Measurements from ENCODE around the gene ADAMTSL1. TPM values are rescaled to one million over a fixed set of nuclear protein-coding genes. Genes with fewer than 3 reads are reported as not detected.

The ADAMTSL1 gene
- total RNA-seq, 1 experiment from 2014 or later, result not detected

- H3K4me1 Mint-ChIP-seq (ENCODE audit: low read depth, unreplicated experiment), result no peaks in the 10 kb centered on the region
- peaks cover 33% of the 10 kb centered on the region for H3K27me3 Mint-ChIP-seq (ENCODE audit: unreplicated experiment)
- no peaks in the 10 kb centered on the region for H3K36me3 Mint-ChIP-seq (ENCODE audit: insufficient read depth, unreplicated experiment)
- H3K4me3 Mint-ChIP-seq (ENCODE audit: low read depth, unreplicated experiment), result no peak overlapping the region
- no TSS peak for BruUV-seq (replicated peaks)
- peaks cover 2% of the 10 kb centered on the region for H3K9me3 Mint-ChIP-seq (ENCODE audit: low read depth, unreplicated experiment)
- TF ChIP-seq, protein P1, sequence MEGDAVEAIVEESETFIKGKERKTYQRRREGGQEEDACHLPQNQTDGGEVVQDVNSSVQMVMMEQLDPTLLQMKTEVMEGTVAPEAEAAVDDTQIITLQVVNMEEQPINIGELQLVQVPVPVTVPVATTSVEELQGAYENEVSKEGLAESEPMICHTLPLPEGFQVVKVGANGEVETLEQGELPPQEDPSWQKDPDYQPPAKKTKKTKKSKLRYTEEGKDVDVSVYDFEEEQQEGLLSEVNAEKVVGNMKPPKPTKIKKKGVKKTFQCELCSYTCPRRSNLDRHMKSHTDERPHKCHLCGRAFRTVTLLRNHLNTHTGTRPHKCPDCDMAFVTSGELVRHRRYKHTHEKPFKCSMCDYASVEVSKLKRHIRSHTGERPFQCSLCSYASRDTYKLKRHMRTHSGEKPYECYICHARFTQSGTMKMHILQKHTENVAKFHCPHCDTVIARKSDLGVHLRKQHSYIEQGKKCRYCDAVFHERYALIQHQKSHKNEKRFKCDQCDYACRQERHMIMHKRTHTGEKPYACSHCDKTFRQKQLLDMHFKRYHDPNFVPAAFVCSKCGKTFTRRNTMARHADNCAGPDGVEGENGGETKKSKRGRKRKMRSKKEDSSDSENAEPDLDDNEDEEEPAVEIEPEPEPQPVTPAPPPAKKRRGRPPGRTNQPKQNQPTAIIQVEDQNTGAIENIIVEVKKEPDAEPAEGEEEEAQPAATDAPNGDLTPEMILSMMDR (IDR thresholded peaks at IDR 0.05; ENCODE audit: unreplicated experiment), result no peak
- no peak overlapping the region for H3K27ac Mint-ChIP-seq (ENCODE audit: unreplicated experiment)
- CTCF ChIA-PET, result no interaction called here
- intact Hi-C loops (cut with micrococcal nuclease; ENCODE audit: unreplicated experiment), result no loop called here
- no peak for DNase-seq
These were observed 422.1 kb downstream of the ADAMTSL1 start for GRCh38 chr9:18896004-18896403.

GRCh38 chr9:18896531-18897179 lies 422.7 kb downstream of the ADAMTSL1 start:
- Mint-ChIP-seq H3K27me3 (ENCODE audit: unreplicated experiment) (peaks cover 33% of the 10 kb centered on the region), H3K4me1 (ENCODE audit: low read depth, unreplicated experiment) (no peaks in the 10 kb centered on the region)
- CTCF ChIA-PET, result no interaction called here

GRCh38 chr9:18903450-18903849 lies 429.5 kb downstream of the ADAMTSL1 start:
- no TSS peak for BruUV-seq (replicated peaks)
- no peak for DNase-seq
- no peaks in the 10 kb centered on the region for H3K36me3 Mint-ChIP-seq (ENCODE audit: insufficient read depth, unreplicated experiment)
- H3K27ac Mint-ChIP-seq (ENCODE audit: unreplicated experiment), result no peak overlapping the region
- H3K4me3 Mint-ChIP-seq (ENCODE audit: low read depth, unreplicated experiment), result no peak overlapping the region
- intact Hi-C loops (cut with micrococcal nuclease; ENCODE audit: unreplicated experiment), result no loop called here
- no peaks in the 10 kb centered on the region for H3K9me3 Mint-ChIP-seq (ENCODE audit: low read depth, unreplicated experiment)
- CTCF ChIA-PET, result no interaction called here
- no peaks in the 10 kb centered on the region for H3K4me1 Mint-ChIP-seq (ENCODE audit: low read depth, unreplicated experiment)
- TF ChIP-seq, protein P1 (IDR thresholded peaks at IDR 0.05; ENCODE audit: unreplicated experiment), result no peak
- peaks cover 36% of the 10 kb centered on the region for H3K27me3 Mint-ChIP-seq (ENCODE audit: unreplicated experiment)

More at GRCh38 chr9:18896531-18897179, 422.7 kb downstream of the ADAMTSL1 start:
- intact Hi-C loops (cut with micrococcal nuclease; ENCODE audit: unreplicated experiment), result no loop called here
- no TSS peak for BruUV-seq (replicated peaks)
- DNase-seq, result no peak
- H3K4me3 Mint-ChIP-seq (ENCODE audit: low read depth, unreplicated experiment), result no peak overlapping the region
- no peaks in the 10 kb centered on the region for H3K36me3 Mint-ChIP-seq (ENCODE audit: insufficient read depth, unreplicated experiment)
- H3K27ac Mint-ChIP-seq (ENCODE audit: unreplicated experiment), result no peak overlapping the region
- TF ChIP-seq, protein P1 (IDR thresholded peaks at IDR 0.05; ENCODE audit: unreplicated experiment), result no peak
- H3K9me3 Mint-ChIP-seq (ENCODE audit: low read depth, unreplicated experiment), result peaks cover 2% of the 10 kb centered on the region

DNA sequence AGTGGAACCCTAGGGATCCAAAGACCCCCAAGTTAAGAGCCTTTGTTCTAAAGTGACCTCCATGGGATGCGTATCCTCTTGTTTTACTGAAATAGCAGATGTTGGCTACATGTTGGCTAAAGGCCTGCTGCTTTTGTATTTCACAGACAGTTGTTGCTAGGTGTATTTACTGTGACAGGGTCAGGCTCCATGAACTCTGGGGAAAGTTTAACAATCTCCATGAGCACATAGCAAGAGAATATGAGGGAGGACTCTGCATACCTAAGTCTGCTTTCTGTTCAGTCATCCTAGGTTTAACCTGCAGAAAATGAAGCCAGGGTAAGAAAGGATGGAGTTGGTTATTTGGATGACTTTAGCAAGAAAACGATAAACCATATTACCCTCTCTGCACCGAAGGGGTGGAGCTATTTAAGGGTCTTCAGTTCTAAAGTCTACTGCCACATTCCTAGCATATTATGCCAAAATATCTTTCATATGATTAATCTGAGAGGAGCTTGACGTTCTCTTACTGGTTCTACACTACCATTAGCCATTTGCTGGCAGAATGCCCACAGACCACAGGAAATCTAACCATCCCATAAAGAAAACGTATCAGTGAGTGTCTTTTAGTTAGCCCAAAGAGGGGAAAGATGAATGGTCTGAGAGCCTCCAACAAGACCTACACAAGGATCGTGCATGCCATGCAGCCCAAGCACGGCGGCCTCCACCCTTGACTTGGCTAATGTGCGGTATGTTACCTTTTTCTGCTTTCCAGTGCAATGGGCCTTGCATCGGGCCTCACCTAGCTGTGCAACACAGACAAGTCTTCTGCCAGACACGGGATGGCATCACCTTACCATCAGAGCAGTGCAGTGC lies 431.3 kb downstream of the ADAMTSL1 start:
- H3K36me3 Mint-ChIP-seq (ENCODE audit: insufficient read depth, unreplicated experiment), result no peaks in the 10 kb centered on the region
- H3K4me1 Mint-ChIP-seq (ENCODE audit: low read depth, unreplicated experiment), result no peaks in the 10 kb centered on the region
- no TSS peak for BruUV-seq (replicated peaks)
- H3K9me3 Mint-ChIP-seq (ENCODE audit: low read depth, unreplicated experiment), result no peaks in the 10 kb centered on the region
- no peak for DNase-seq
- TF ChIP-seq, protein P1 (IDR thresholded peaks at IDR 0.05; ENCODE audit: unreplicated experiment), result no peak
- intact Hi-C loops (cut with micrococcal nuclease; ENCODE audit: unreplicated experiment), result no loop called here
- no peak overlapping the region for H3K27ac Mint-ChIP-seq (ENCODE audit: unreplicated experiment)
- H3K27me3 Mint-ChIP-seq (ENCODE audit: unreplicated experiment), result peaks cover 36% of the 10 kb centered on the region
- CTCF ChIA-PET, result interaction anchor here (0.6 kb wide), 1 partner anchor 86 kb away, joined by 6 read pairs; no protein-coding TSS in a partner anchor
- no peak overlapping the region for H3K4me3 Mint-ChIP-seq (ENCODE audit: low read depth, unreplicated experiment)
